A549 (cell line): ENCODE results near the gene SUGCT. TPM values are rescaled to one million over a fixed set of nuclear protein-coding genes. Genes with fewer than 3 reads are reported as not detected.

ENCODE experiments used
- ATAC-seq, 2 experiments: fragments of 200-7000 bp in 1 of 2; fragments of >200 bp in 1 of 2; cut with Nextera tagmentation in 1 of 2; cut with Tn5 transposase in 1 of 2; 3 replicates each; pipeline versions ENCODE4 v1.8.0 to v1.9.1; 2018 to 2020; ENCODE audit warnings: mild to moderate bottlenecking in 1 of 2, moderate library complexity in 1 of 2
- CTCF ChIA-PET: fragments of 300-600 bp; sonication (Branson Sonifier 250); formaldehyde crosslinking; extraction: SDS; loops from one replicate; lab custom pipeline; 2021; ENCODE audit warnings: antibody characterized with exemption, inconsistent platforms; lab: Yijun Ruan, JAX
- POLR2A ChIA-PET: fragments of 350-600 bp; formaldehyde crosslinking; extraction: SDS; loops from one replicate; lab custom pipeline; 2021; ENCODE audit warnings: antibody characterized with exemption, inconsistent platforms; lab: Yijun Ruan, JAX
- DNase-seq, 2 experiments: peaks; one replicate each; pipeline versions ENCODE4 v3.0.0 to v3.0.0-alpha.2; 2011 to 2016; ENCODE audit warnings: low read depth in 1 of 2, low spot score in 1 of 2
- FAIRE-seq: peaks from 2 replicates; lab custom pipeline; 2011; peaks lifted over from hg19 to GRCh38; lab: Jason Lieb, UNC
- H3K27ac ChIP-seq, 2 experiments: fragments of >200 bp; sonication (Bioruptor Twin); formaldehyde crosslinking; 3 replicates each; pipeline ENCODE4 v1.5.1; 2016 to 2017
- H3K4me1 ChIP-seq: fragments of >200 bp; sonication (Bioruptor Twin); formaldehyde crosslinking; 3 replicates; pipeline ENCODE4 v1.6.1; 2016
- H3K4me2 ChIP-seq: fragments of >200 bp; sonication (Bioruptor Twin); formaldehyde crosslinking; 3 replicates; pipeline ENCODE4 v1.6.1; 2016
- H3K4me3 ChIP-seq: fragments of >200 bp; sonication (Bioruptor Twin); formaldehyde crosslinking; 3 replicates; pipeline ENCODE4 v1.5.1; 2016
- H3K9me3 ChIP-seq: fragments of >200 bp; sonication (Bioruptor Twin); formaldehyde crosslinking; 3 replicates; pipeline ENCODE4 v1.6.1; 2016
- BCL3 ChIP-seq: fragments of >200 bp; sonication (Bioruptor Twin); formaldehyde crosslinking; IDR thresholded peaks from 3 replicates; pipeline ENCODE4 v1.6.1; 2016
- BHLHE40 ChIP-seq: IDR thresholded peaks from 2 replicates; pipeline ENCODE4 v1.6.1; 2012; ENCODE audit warnings: low read depth, low read length, inconsistent platforms
- CBX8 ChIP-seq: fragments of 200-600 bp; sonication (generic); IDR thresholded peaks from 2 replicates; pipeline ENCODE4 v1.6.1; 2016
- CHD4 ChIP-seq: fragments of 200-600 bp; sonication (generic); IDR thresholded peaks from 2 replicates; pipeline ENCODE4 v1.6.1; 2016; ENCODE audit warnings: antibody characterized with exemption, mild to moderate bottlenecking, borderline replicate concordance
- ESRRA ChIP-seq: fragments of 150-350 bp; IDR thresholded peaks from 2 replicates; pipeline ENCODE4 v1.6.1; 2014; ENCODE audit warnings: mild to moderate bottlenecking, low read length, borderline replicate concordance
- FOSB ChIP-seq: fragments of 250-450 bp; sonication (Bioruptor Pico); IDR thresholded peaks from 2 replicates; pipeline ENCODE4 v1.5.0; 2020; ENCODE audit warnings: mild to moderate bottlenecking, moderate library complexity
- FOSL2 ChIP-seq, 2 experiments: fragments of 450-650 bp in 1 of 2; fragments of >200 bp in 1 of 2; sonication (Bioruptor Twin) in 1 of 2; formaldehyde crosslinking; IDR thresholded peaks; 2 replicates each; pipeline versions ENCODE4 v1.5.0 to v1.6.1; 2016 to 2020; ENCODE audit warnings: mild to moderate bottlenecking in 1 of 2, moderate library complexity in 1 of 2
- GATA3 ChIP-seq: IDR thresholded peaks from 2 replicates; pipeline ENCODE4 v1.6.1; 2012; ENCODE audit warnings: borderline replicate concordance
- HEYL ChIP-seq: fragments of 250-450 bp; sonication (Bioruptor Pico); IDR thresholded peaks from 2 replicates; pipeline ENCODE4 v1.8.0; 2021; ENCODE audit warnings: mild to moderate bottlenecking, moderate library complexity
- HMGXB4 ChIP-seq: fragments of 250-450 bp; sonication (Bioruptor Pico); IDR thresholded peaks from 2 replicates; pipeline ENCODE4 v1.5.0; 2021; ENCODE audit warnings: mild to moderate bottlenecking, moderate library complexity, borderline replicate concordance
- HOXB5 ChIP-seq: fragments of 250-450 bp; sonication (Bioruptor Pico); IDR thresholded peaks from 2 replicates; pipeline ENCODE4 v1.5.0; 2020; ENCODE audit warnings: mild to moderate bottlenecking, moderate library complexity
- MAFK ChIP-seq: fragments of 450-650 bp; IDR thresholded peaks from 2 replicates; pipeline ENCODE4 v1.6.1; 2014; ENCODE audit not compliant: partially characterized antibody
- MYC ChIP-seq: IDR thresholded peaks from 2 replicates; pipeline ENCODE4 v1.6.1; 2012; ENCODE audit warnings: mild to moderate bottlenecking, inconsistent platforms, low read length, improper control_type of control experiment, borderline replicate concordance
- NPAS2 ChIP-seq: fragments of 250-450 bp; sonication (Bioruptor Pico); IDR thresholded peaks from 2 replicates; pipeline ENCODE4 v1.8.0; 2022; ENCODE audit warnings: mild to moderate bottlenecking, moderate library complexity, borderline replicate concordance
- NR3C1 ChIP-seq: fragments of >200 bp; sonication (Bioruptor Twin); formaldehyde crosslinking; IDR thresholded peaks from 3 replicates; pipeline ENCODE4 v1.6.1; 2017
- PHF8 ChIP-seq: fragments of 200-600 bp; sonication (generic); IDR thresholded peaks from 2 replicates; pipeline ENCODE4 v1.6.1; 2016; ENCODE audit warnings: low read depth, mild to moderate bottlenecking, antibody characterized with exemption, moderate library complexity, borderline replicate concordance
- POLR2A ChIP-seq: IDR thresholded peaks from 2 replicates; pipeline ENCODE4 v1.6.1; 2012; ENCODE audit warnings: mild to moderate bottlenecking, low read length
- REST ChIP-seq: fragments of 200-600 bp; sonication (generic); IDR thresholded peaks from 2 replicates; pipeline ENCODE4 v1.6.1; 2016; ENCODE audit warnings: antibody characterized with exemption, mild to moderate bottlenecking, moderate library complexity
- RFX5 ChIP-seq: fragments of 450-650 bp; IDR thresholded peaks from 2 replicates; pipeline ENCODE4 v1.7.1; 2014; ENCODE audit warnings: antibody characterized with exemption, mild to moderate bottlenecking, moderate library complexity
- RNF2 ChIP-seq: fragments of 200-600 bp; sonication (generic); IDR thresholded peaks from 2 replicates; pipeline ENCODE4 v1.6.1; 2016; ENCODE audit warnings: low read depth, mild to moderate bottlenecking, antibody characterized with exemption, moderate library complexity, borderline replicate concordance
- TFCP2L1 ChIP-seq: fragments of 250-450 bp; sonication (Bioruptor Pico); IDR thresholded peaks from 2 replicates; pipeline ENCODE4 v1.5.0; 2021; ENCODE audit warnings: mild to moderate bottlenecking
- ZC3H11A ChIP-seq: fragments of 450-650 bp; IDR thresholded peaks from 2 replicates; pipeline ENCODE4 v1.6.1; 2014; ENCODE audit warnings: antibody characterized with exemption, mild to moderate bottlenecking
- ZFP36 ChIP-seq: fragments of 450-650 bp; IDR thresholded peaks from 2 replicates; pipeline ENCODE4 v1.6.1; 2014; ENCODE audit warnings: borderline replicate concordance; ENCODE audit not compliant: partially characterized antibody
- WGBS: methylation state at CpG from one replicate; pipeline ENCODE4 v1.1.6; 2017; ENCODE audit errors: missing lambda C conversion rate; 5-methylcytosine and 5-hydroxymethylcytosine counted together
- polyA plus RNA-seq, 4 experiments: library from polyadenylated mRNA; depleted of rRNA in 3 of 4; stranded (reverse); fragments of >200 nt; fragmentation: RNase III in 1 of 4; extraction: RNeasy Plus Mini Kit Qiagen cat#74134 plus additional on column Dnase treatment in 1 of 4; gene quantifications; 2 replicates in 3 of 4; 3 replicates in 1 of 4; pipeline ENCODE4 v1.2.3, GENCODE V29; 2011 to 2017

The SUGCT gene
- polyA plus RNA-seq, 2 of the 4 experiments (the other 2 are of a cell fraction): 1.4 to 1.6 TPM

- H3K4me2 ChIP-seq: no peak overlapping the region
- no peaks in the 10 kb centered on the region for H3K4me1 ChIP-seq
- no peak overlapping the region for H3K4me3 ChIP-seq
- H3K27ac ChIP-seq: no peak overlapping the region
- TF ChIP-seq MAFK (no peak), BCL3 (no peak), FOSB (CRISPR knock-in tag) (no peak), ESRRA (no peak), NPAS2 (CRISPR knock-in tag) (no peak), RFX5 (no peak), CHD4 (no peak), REST (no peak), FOSL2 (IDR thresholded peaks at IDR 0.05) (no peak), FOSL2 (CRISPR knock-in tag; IDR thresholded peaks at IDR 0.05) (no peak), HEYL (no peak)
- no peaks in the 10 kb centered on the region for H3K9me3 ChIP-seq
- ATAC-seq: no peak
- ChIA-PET CTCF (no interaction called here), POLR2A (no interaction called here)
- DNase-seq: no peak
- no peak for FAIRE-seq
- 34% methylated on average over 6 of the region's 6 CpGs for WGBS
Observed at GRCh38 chr7:40356871-40357709, 222.3 kb downstream of the SUGCT start.

DNA sequence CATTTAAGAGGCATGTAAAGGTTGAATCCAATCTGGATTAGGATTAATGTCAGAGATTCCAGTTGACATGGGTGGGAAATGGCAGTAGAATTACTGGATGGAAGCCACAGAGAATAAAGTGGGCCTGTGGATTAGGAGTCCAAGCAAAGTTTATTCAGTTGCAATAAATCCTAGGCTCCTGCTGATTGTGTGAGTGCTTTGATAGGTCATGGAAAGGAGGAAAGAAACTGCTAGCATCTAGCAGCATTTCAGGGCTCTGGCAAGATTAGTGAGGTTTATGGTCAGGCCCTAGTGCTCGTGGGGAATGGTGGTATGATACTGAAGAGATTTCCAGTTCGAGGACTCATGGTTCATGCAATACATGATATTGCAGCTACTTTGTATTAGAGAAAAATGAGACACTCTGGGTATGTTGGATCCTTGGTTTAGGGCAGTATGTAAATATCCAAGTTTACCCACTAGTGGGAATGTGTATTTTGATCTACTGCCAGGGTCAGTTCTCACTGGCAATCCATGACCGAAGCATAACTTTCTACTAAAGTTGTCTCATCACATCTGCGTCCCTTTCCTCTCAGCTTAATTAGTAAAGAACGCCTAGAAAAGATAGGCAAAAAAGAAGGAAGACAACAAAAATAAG lies 235.0 kb downstream of the SUGCT start:
- WGBS: 10% methylated on average over 5 of the region's 5 CpGs
- no peak for TF ChIP-seq POLR2A
- no peak for TF ChIP-seq RNF2
- no peak for TF ChIP-seq CBX8
- no peak for TF ChIP-seq BCL3
- TF ChIP-seq REST: no peak
- TF ChIP-seq HMGXB4 (CRISPR knock-in tag): no peak
- no peak for TF ChIP-seq MYC
- TF ChIP-seq PHF8: no peak
- TF ChIP-seq ZC3H11A: no peak
- TF ChIP-seq NR3C1: no peak
- TF ChIP-seq TFCP2L1: no peak
- TF ChIP-seq ZFP36: no peak
- TF ChIP-seq MAFK: no peak
- TF ChIP-seq GATA3: no peak
- TF ChIP-seq HOXB5: no peak
- TF ChIP-seq BHLHE40: no peak

More for the DNA sequence above, 235.0 kb downstream of the SUGCT start:
- DNase-seq: no peak
- ChIA-PET CTCF (no interaction called here), POLR2A (no interaction called here)
- Histone ChIP-seq H3K4me3 (no peak overlapping the region), H3K4me1 (no peaks in the 10 kb centered on the region), H3K4me2 (no peak overlapping the region), H3K27ac (no peak overlapping the region), H3K9me3 (0 out of 3 replicates have a peak, but pooled peaks cover 2% of the 10 kb centered on the region)
- no peak for ATAC-seq
- no peak for FAIRE-seq
